ENCODE results near the gene NDRG3.
"Not testable (repeated sequence)": the region's sequence is repeated elsewhere in the genome, so short reads cannot be mapped to it uniquely, and the experiment has no call there.

The NDRG3 gene

DNA sequence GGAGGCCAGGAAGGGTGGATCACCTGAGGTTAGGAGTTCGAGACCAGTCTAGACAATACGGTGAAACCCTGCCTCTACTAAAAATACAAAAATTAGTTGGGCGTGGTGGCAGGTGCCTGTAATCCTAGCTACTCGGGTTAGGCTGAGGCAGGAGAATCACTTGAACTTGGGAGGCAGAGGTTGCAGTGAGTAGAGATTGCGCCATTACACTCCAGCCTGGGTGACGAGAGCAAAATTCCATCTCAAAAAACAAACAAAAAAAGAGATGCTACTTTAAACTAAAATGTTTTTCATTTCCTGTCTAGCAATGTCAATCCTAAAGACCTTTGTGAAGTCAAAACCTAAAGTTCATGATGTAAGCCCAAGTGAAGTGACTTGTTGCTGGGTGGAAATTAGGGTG lies 14.8 kb upstream of the NDRG3 start:
- no peak for DNase-seq

DNA sequence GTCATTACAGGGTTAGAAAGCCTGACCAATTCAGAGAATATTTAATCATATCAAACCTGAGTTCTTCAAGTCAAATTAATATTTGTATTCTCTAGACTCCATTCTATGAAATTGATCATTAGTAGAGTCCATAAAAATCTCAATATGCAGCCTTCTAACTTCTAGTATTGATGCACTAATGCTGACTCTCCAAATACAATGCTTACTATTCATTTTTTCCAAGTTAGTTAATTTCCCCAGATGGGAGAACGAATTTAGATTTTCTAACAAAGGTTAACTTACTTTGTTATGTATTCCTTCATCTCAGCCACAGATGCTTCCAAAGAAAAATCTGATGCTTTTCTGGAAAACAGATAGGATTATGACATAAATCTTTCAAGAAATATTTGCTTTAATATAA lies 12.4 kb upstream of the NDRG3 start:
- no peak for DNase-seq

DNA sequence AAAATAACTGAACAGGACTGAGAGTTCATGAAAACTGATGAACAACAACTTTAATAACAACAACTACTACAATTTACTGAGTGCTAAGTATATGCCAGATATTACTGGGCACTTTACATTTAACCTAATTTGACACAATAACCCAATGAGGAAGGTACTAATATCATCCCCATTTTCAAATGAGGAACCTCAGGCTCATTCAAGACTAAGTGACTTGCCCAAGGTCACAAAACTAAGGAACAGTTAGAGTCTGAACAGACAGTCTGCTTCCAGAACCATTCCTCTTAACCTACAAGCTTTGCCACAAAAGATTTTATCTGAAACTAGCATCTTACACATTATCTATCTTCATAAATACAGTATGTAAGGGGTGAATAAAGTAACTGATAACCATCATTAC lies 10.6 kb upstream of the NDRG3 start:
- DNase-seq: peak; percentile 71 to 73

DNA sequence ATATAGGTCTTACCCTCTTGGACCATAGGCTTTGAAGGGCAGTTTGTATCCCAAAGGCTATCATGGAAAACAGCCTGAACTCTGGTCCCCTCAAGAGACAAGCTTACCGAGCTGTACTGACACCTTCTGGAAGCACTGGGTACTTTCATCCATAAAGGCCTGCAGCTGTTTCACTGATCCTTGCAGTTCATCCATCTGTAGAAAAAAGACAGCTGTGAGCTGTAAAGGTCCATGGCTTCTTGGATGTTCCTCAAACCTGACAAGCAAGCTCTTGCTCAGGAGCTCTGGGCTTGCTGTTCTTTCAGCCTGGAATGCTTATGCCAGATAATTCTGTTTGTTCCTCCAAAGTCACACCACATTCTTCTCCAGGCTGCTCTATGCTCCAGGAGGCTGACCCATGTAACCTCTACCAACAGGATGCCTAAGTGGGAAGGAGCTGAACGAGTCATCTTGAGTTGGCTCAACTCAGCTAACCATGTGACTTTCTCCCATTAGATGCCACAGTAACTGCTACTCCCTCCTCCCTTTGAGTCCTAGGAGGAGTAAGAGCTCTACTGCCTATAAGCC lies 8.8 kb upstream of the NDRG3 start:
- DNase-seq: peak; percentile 70 to 88

DNA sequence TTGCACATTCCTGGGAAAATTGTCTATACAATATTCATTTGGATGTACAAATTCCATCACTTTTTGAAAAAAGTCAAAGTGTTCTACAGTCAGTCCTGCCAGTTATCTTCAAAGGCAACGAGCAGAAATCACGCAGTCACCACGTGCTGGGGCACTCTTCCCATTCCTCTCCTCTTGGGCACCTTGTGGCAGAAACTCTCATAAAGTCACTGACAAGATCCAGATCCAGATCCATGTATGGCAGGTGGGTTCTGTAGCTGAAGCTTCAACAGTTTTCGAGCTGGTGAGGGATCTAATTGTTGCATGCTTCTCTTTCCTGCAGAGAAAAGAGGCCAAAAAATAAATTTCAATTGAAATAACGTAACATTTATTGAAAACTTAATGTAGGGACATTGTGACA lies 6.7 kb upstream of the NDRG3 start:
- DNase-seq: no peak

DNA sequence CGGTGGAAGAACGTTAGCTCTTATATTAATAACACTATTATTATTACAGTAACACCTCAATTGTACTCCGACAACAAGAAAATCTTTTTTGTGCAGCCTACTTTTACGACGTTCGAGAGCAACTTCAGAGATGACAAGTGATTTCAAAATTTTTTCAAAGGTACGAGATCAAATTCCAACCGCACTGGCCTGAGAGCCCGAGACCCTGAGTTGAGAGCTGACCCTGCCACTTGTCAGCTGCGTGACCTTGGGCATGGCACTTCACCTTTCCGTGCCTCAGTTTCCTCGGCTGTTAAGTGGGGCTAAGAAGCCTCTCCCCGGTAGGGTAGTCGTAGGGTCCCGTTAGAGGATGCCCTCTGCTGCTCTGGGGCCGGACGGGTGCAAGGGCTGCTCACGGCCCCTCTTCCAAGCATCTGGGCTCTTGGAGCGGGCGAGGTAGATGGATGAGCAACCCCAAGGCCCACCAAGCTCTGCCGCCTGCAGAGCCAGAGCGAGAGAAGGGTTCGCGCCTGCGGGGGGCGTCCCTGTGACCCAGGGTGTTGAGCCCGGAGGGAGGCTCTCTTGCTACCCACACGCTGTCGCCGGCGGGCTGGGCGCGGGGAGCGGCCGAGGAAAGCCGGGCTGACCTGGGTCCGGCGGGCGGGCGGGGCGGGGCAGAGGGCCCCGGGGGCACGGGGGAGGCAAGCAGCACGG lies 510 bp downstream of the NDRG3 start:
- peak in 1 of 2 donors; percentile 29 for DNase-seq

DNA sequence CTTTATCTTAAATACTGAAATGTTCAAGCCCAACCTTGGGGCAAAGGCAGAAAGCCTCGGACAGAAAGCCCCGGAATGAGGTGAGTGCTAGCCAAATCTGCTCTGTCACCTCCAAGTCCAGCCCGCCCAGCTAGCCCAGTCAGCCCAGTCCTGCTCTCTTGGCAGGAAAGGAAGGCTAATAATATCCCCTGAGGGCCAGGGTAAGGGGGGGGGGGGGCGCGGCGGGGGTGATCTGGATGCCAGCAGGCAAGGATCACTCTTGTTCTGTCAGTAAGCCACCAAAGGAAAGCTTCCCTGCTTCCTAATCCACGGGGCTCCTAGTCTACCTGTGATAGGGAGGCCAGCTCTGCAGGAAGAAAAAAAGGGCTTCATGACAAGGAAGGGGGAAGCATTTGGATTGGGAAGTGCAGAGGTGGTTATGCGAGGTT lies 1.1 kb downstream of the NDRG3 start:
- no peak for DNase-seq

DNA sequence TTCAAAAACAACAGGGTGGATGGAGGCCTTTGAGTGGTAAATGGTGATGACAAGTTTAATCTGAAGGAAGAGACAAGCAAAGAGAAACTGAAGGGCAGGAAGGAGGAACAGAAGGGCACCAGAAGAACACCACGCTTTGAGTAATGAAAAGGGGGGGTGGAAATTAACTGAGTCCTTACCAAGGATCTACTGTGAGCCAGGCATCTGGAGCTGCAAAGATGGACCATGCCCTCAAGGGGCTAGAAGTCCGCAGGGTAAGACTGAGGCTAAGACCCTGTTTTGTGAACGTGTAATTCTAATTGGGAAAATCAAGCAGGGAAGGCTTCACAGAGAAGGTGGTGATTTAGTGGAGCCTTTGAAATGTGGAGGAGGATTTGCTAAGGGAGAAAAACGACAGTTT lies 1.6 kb downstream of the NDRG3 start:
- DNase-seq: no peak

DNA sequence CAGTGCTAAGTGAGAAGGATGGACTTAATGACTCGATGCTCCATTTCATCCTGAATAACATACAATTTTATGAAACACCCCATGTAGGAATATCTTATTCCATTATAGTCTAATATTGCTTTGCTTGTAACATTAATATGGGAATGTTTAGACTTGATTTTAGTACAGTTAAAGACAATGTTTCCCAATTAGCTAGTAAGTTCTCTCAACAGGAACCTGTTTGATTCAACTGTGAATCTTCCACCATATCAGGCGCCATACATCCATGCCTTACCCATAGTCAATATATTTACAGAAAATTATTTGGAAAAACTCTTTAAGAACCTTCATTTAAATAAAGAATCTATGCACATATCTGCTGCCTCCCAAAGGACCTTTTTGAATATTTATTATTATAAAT lies 3.3 kb downstream of the NDRG3 start:
- DNase-seq: no peak

DNA sequence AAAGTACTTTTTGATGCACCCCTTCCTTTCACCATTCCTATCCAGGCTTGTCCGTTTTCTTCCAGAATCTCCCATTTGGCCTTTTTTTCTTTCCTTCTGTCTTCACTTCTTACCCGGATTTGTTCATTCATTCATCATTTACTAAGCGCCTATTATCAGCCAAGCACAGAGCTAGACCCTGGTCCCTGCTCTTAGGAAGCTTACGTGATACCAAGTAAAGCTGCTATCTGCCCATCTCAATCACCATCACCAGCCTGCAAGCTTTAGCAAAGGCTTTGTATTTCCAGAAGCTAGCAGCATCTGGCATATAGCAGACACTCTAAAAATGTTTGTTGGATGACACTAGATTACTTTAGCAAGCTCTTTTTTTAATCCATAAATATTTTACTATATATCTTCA lies 4.8 kb downstream of the NDRG3 start:
- no peak for DNase-seq

DNA sequence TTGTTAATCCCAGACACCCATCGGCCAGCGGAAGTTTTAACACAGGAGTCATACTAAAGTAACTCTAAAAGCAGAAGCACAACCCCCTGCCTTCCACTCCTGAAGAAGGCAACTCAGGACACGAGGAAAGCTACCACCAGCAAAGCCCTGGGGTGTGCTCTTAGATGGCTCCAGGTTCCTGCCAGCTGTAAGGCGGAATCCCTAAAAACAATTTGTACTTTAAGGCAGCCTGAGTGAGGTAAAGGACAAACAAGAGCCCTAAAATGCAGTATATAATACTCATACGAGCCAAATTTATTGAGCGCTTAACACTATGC lies 8.7 kb downstream of the NDRG3 start:
- no peak for DNase-seq

DNA sequence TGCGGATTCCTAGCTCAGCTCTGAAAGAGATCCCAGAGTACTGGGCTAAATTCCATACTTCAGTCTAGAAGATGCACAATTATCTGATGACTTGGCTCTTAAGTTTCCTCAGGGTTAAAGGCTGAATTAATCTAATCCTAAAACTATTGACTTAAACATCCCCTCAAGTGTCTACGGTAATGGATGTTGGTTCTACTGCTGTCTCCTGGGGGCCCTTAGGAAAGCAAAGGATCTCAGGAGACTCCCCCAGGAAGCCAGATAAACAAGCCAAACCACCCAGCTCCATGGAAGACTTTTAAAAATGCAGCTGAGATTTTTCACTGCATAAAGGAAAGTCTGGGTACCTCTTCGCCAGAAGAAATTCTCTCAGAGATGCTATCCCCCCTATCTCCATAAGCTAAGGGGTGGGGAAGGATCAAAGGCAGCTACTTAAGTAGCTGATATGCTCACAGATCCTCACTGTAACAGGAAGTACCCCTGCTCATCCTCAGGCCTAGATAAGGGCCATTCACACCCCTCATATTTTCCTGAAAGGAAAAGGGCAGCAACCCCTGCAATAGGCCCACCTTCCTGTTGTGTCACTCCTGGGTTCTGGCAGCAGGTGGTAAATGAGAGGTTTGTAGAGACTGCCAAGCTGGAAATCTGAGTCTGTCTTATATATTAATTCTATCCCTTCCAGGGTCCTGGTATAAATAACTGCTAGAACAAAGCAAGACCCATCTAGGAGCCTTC lies 9.3 kb downstream of the NDRG3 start:
- no peak for DNase-seq

DNA sequence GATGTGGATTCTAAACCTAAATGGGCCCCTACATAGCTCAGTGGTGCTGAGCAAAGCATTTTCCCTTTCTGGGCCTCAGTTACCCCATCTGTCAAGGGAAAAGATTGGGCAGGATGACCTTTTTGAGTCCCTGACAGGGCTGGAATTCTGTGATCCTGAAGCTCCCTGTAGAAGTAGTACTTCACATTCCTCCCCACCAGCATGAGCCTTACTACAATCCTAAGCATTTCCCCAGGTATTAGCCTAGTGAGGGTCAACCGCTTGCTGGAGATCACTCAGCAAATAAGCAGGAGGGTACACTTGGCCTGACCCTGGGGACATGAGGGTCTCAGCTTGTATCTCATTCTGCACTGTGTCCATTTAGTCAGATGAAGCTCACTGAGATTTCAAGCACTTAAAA lies 13.4 kb downstream of the NDRG3 start:
- no peak for DNase-seq

DNA sequence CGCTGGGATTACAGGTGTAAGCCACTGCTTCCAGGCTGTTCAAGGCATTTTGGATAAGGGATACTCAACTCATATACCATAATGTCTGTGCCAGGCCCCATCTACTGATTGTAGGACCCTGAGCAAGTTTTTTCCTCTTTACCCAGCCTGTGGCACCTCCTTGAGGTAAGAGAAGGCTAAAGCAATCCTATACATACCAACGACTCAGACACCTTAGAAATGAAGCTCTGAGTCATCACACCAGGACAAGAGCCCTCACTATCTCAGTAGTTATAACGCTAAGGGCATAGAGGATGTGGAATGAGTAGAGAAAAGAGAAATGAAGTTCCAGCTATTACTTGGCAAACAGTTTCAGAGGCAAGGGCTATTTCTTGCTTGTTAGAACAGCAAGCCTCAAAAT lies 16.9 kb downstream of the NDRG3 start:
- no peak for DNase-seq

DNA sequence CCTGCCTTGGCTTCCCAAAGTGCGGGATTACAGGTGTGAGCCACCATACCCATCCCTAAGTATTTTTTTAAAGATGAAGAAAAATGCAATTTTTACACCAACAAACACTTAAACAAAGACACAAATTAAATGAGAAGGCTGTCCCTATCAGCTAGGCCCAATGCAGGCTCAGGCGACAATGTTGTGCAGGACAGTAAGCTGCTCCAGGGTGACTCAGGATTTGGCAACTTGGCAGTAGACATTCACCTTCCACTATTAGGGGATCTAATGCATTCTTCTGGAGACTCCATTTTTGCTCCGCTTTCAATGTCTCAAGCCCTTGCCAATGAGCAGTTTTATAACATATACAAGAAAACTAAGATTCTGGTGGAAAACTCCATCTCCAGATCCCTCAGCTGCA lies 19.7 kb downstream of the NDRG3 start:
- no peak for DNase-seq

DNA sequence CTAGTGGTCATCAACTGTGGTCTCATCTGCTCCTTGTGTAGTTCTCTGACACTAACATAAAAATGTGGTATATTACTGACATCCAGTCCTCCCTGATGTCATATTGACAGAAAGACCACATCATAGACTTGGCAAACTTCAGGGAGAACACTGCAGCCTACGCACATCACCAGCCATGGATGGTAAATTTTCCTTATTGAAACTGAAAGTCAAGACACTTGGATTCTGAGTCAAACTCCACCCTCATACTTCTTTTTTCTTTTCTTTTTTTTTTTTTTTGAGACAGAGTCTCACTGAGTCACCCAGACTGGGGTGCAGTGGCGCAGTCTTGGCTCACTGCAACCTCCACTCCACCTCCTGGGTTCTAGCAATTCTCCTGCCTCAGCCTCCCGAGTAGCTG lies 25.4 kb downstream of the NDRG3 start:
- DNase-seq: peak; percentile 30 to 48

DNA sequence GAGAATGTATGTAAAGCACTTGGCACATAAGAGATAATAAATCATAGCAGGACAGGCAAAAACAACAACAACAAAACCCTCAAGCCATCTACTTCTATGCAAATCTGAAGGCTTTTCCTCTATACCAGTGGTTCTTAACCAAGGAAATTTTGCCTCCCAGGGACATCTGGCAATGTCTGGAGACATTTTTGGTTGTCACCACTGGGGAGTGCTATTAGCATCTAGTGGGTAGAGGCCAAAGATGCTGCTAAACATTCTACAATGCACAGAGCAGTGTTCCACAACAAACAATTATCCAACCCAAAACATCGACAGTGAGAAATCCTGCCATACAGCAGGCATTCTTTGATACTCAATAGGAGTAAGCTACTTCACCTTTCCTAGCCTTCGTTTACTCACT lies 28.2 kb downstream of the NDRG3 start:
- DNase-seq: peak; percentile 47 to 48

DNA sequence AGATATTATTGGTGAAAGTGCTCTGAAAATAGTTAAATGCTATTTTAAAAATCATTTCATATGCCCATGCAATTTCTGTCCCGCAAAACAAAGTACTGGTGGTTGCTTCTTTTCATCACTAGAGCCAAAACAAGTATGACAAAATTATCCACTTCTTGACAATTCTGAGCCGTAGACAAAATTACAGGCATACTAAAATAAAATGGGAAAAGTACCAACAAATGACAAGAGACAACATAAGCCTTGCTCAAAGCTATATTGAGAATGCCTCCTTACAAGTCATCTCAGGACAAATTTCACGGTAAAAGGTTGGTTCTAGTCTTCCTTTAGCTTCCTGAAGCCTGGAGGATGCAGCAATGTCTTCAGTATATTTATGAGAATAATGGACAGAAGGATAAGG lies 28.9 kb downstream of the NDRG3 start:
- no peak for DNase-seq

DNA sequence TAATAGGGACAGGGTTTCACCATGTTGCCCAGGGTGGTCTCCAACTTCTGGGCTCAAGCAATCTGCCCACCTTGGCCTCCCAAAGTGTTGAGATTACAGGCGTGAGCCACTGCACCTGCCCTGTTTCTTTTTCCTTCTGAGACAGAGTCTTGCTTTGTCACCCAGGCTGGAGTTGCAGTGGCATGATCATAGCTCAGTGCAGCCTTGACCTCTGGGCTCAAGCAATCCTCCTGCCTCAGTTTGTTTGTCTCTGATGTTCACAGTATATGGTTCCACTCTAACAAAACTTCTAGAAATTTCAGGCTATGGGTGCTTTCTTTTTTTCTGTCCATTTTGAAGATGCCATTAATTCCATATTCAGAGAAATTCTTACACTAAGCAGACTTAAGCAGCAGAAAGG lies 33.1 kb downstream of the NDRG3 start:
- no peak for DNase-seq

DNA sequence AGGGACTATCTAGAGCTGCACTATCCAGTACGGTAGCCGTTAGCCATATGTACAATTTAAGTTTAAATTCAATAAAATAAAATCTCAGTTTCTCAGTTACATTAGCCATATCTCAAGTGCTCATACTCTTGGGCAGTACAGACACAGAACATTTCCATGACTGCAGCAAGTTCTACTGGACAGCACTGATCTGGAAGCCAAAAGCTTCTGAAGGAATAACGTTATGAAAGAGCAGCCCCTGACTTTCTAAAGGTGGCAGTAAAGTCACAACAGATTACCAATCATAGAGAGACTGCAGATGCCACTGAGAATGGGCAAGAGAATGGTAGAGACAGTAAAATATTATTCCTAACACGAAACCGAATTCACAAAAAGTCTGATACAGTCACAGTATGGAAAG lies 36.8 kb downstream of the NDRG3 start:
- DNase-seq: no peak

DNA sequence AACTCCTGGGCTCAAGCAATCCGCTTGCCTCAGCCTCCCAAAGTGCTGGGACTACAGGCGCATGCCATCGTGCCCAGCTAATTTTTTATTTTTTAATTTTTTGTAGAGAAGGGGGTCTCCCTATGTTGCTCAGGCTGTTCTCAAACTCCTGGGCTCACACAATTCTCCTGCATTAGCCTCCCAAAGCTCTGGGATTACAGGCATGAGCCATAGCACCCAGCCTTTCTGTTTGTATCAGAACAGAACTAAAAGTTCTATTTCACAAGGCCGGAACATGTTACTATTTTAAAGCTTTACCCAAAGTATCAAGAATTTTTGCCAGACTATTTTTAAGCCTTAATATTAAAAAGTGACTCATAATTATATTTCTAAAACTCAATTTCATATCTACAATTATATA lies 42.4 kb downstream of the NDRG3 start:
- no peak for DNase-seq

DNA sequence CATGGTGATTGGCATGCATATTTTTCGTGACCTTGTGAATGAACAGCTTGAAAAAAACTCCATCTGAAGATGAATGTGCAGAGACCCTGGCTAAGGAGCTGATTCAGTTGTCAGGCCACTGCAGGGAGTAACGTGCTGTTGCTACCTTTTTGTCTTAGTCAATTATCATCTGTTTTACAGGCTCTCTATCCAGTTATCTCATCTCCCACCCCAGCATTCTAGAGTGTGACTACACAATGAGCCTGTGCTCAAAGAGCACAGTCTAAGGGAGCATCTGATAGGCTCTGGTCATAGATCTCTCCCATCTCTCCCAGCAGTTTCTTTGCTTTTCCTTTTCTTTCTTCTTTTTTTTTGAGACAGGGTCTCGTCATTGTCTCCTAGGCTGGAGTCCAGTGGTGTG lies 45.5 kb downstream of the NDRG3 start:
- DNase-seq: no peak

DNA sequence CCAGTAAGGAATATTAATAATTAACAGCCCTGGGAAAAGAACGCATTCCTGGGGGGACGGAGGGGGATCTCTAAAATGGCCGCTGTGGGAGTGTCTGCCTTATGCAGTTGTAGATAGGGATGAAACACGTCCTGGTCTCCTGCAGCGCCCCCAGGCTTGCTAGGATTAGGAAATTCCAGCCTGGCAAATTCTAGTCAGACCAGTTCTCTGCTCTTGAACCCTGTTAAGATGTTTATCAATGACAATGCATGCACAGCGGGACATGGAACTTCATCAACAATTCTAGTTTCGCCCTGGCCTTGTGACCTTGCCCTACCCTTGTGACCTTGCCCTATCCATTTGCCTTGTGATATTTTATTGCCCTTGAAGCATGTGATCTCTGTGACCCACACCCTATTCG lies 50.4 kb downstream of the NDRG3 start:
- not testable (repeated sequence) for DNase-seq

DNA sequence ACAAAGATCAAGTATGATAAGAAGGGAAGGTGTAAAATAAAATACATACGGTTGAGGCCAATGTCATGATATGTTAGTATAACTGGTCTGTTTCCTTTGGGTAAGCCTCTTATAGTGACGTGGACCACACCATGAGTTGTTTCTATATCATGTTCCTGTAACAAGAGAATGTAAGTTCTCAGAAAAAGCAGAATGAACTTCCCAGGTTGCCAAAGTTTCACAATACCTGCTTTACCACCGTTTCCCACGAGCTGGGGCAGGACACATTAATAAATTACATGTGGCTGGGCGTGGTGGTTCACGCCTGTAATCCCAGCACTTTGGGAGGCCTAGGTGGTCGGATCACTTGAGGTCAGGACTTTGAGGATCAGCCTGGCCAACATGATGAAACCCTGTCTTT lies 57.3 kb downstream of the NDRG3 start:
- DNase-seq: no peak

DNA sequence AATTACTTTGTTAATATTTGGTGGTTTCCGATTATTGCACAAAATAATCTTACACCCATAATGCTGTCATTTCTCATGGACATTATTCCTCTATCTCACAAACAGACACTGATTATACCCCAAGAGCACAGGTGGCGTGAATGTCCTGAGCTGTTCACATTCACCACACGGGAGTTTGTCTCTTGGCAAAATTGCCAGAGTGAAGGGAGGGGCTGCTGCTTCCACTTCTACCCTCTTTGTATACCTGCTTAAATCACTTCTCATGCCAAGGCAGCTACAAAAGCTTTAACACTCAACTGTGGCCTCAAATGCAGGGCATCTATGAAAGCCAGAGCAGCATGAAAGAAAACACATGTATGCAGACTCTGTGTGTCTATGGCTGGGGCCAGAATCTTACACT lies 58.0 kb downstream of the NDRG3 start:
- DNase-seq: no peak

Data from inflammatory macrophage (primary cell).